Stomach (tissue), 4 donors: ENCODE measurements around the gene ACTG1.

Experiments used
- EP300 ChIP-seq: sonication (generic); formaldehyde crosslinking; IDR thresholded peaks from one replicate; pipeline ENCODE4 v1.6.1; 2017; ENCODE audit warnings: antibody characterized with exemption
- POLR2A ChIP-seq, 4 donors: fragments of 450-650 bp; IDR thresholded peaks; one replicate each; pipeline ENCODE4 v1.6.1; 2016; ENCODE audit warnings: antibody characterized with exemption in 4 of 4, control low read depth in 2 of 4, mild to moderate bottlenecking in 1 of 4, moderate library complexity in 1 of 4
- POLR2AphosphoS5 ChIP-seq, 3 donors: sonication (generic); formaldehyde crosslinking; IDR thresholded peaks; one replicate each; pipeline ENCODE4 v1.6.1; 2016; ENCODE audit warnings: antibody characterized with exemption in 3 of 3
- TF ChIP-seq, protein P1 (sequence below), 7 experiments: fragments of 450-650 bp in 4 of 7; fragments of 200-600 bp in 3 of 7; sonication (generic) in 3 of 7; IDR thresholded peaks; one replicate each; pipeline ENCODE4 v1.5.1; 2016 to 2019; ENCODE audit warnings: antibody characterized with exemption in 7 of 7, control low read depth in 2 of 7, mild to moderate bottlenecking in 1 of 7

DNA sequence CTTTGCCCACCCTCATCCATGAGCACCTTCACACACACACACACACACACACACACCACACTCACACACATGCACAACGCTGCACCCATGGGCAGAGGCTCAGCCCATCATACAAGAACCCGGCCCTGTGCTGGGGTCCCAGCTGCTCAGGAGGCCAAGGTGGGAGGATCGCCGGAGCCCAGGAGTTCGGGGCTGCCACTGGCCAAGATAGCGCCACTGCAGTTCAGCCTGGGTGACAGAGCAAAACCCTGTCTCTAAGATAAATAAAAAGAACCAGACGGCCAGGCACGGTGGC, 12.2 kb upstream of the ACTG1 start:
- TF ChIP-seq, protein P1, sequence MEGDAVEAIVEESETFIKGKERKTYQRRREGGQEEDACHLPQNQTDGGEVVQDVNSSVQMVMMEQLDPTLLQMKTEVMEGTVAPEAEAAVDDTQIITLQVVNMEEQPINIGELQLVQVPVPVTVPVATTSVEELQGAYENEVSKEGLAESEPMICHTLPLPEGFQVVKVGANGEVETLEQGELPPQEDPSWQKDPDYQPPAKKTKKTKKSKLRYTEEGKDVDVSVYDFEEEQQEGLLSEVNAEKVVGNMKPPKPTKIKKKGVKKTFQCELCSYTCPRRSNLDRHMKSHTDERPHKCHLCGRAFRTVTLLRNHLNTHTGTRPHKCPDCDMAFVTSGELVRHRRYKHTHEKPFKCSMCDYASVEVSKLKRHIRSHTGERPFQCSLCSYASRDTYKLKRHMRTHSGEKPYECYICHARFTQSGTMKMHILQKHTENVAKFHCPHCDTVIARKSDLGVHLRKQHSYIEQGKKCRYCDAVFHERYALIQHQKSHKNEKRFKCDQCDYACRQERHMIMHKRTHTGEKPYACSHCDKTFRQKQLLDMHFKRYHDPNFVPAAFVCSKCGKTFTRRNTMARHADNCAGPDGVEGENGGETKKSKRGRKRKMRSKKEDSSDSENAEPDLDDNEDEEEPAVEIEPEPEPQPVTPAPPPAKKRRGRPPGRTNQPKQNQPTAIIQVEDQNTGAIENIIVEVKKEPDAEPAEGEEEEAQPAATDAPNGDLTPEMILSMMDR (IDR thresholded peaks at IDR 0.05) = no peak
- TF ChIP-seq POLR2AphosphoS5 (IDR thresholded peaks at IDR 0.05) = no peak
- TF ChIP-seq EP300 = no peak
- no peak for TF ChIP-seq POLR2A (IDR thresholded peaks at IDR 0.05)
